Astrocyte of the spinal cord (primary cell): Measurements from ENCODE around the gene SNHG17.
"Not testable (repeated sequence)": the region's sequence is repeated elsewhere in the genome, so short reads cannot be mapped to it uniquely, and the experiment has no call there.

ENCODE experiments used
- DNase-seq: peaks from one replicate; pipeline ENCODE4 v3.0.0; 2011; ENCODE audit warnings: low read depth, low spot score
- H3K4me3 ChIP-seq: 2 replicates; pipeline ENCODE4 v1.5.1; 2011; ENCODE audit warnings: low read depth, mild to moderate bottlenecking, low read length, moderate library complexity
- CTCF ChIP-seq: IDR thresholded peaks from 2 replicates; pipeline ENCODE4 v1.5.1; 2012; ENCODE audit warnings: low read depth, mild to moderate bottlenecking, low read length, inconsistent platforms
- in situ Hi-C: cut with HindIII; loops from 2 replicates; pipeline ENCODE4 v1.10.0; 2017; ENCODE audit warnings: low sequenced_read_pairs

The SNHG17 gene

GRCh38 chr20:38406476-38406875 is 28.7 kb downstream of the SNHG17 start:
- TF ChIP-seq CTCF: no peak
- in situ Hi-C loops: no loop called here
- DNase-seq: no peak
- no peak overlapping the region for H3K4me3 ChIP-seq

GRCh38 chr20:38405132-38405531 is 30.0 kb downstream of the SNHG17 start:
- no peak for DNase-seq
- H3K4me3 ChIP-seq: no peak overlapping the region
- in situ Hi-C loops: no loop called here
- TF ChIP-seq CTCF: no peak

GRCh38 chr20:38404016-38404415 is 31.1 kb downstream of the SNHG17 start:
- in situ Hi-C loops: no loop called here
- no peak overlapping the region for H3K4me3 ChIP-seq
- no peak for DNase-seq
- TF ChIP-seq CTCF: no peak

GRCh38 chr20:38402816-38403215 is 32.3 kb downstream of the SNHG17 start:
- no peak overlapping the region for H3K4me3 ChIP-seq
- DNase-seq: no peak
- in situ Hi-C loops: no loop called here
- TF ChIP-seq CTCF: no peak

GRCh38 chr20:38402089-38402488 is 33.0 kb downstream of the SNHG17 start:
- no peak for DNase-seq
- in situ Hi-C loops: no loop called here
- no peak overlapping the region for H3K4me3 ChIP-seq
- no peak for TF ChIP-seq CTCF

- in situ Hi-C loops, DNase-seq, H3K4me3 ChIP-seq: not testable (repeated sequence)
These were observed 39.3 kb downstream of the SNHG17 start for GRCh38 chr20:38395751-38396395.

GRCh38 chr20:38395165-38395564 is 40.0 kb downstream of the SNHG17 start:
- H3K4me3 ChIP-seq: no peak overlapping the region
- TF ChIP-seq CTCF: no peak
- no peak for DNase-seq
- in situ Hi-C loops: no loop called here
